Neural cell (in vitro differentiated cells): ENCODE measurements around the gene ZNF70. TPM values are rescaled to one million over a fixed set of nuclear protein-coding genes. Genes with fewer than 3 reads are reported as not detected.

Experiments
- H2AFZ ChIP-seq: fragments of 200-600, 300-800 bp; sonication (generic), shearing (Covaris generic); 2 replicates; pipeline ENCODE4 v1.6.0; 2014; ENCODE audit warnings: low read depth, mild to moderate bottlenecking, antibody characterized with exemption, low read length, moderate library complexity
- H3F3A ChIP-seq: fragments of 200-600 bp; shearing (Covaris generic); 2 replicates; pipeline ENCODE4 v1.6.1; 2016; ENCODE audit warnings: mild to moderate bottlenecking, moderate library complexity, mixed read lengths, antibody characterized with exemption, low read length; ENCODE audit not compliant: insufficient read depth, poor library complexity, severe bottlenecking
- H3K27ac ChIP-seq: fragments of 200-600, 300-800 bp; sonication (generic), shearing (Covaris generic); 2 replicates; pipeline ENCODE4 v1.5.1; 2014; ENCODE audit warnings: mild to moderate bottlenecking, low read length, moderate library complexity
- H3K27me3 ChIP-seq: fragments of 300-800, 200-600 bp; sonication (generic), shearing (Covaris generic); 2 replicates; pipeline ENCODE4 v1.6.0; 2014; ENCODE audit warnings: mild to moderate bottlenecking, low read depth, low read length, moderate library complexity; ENCODE audit not compliant: insufficient read depth
- H3K36me3 ChIP-seq: fragments of 300-800, 200-600 bp; sonication (generic), shearing (Covaris generic); 2 replicates; pipeline ENCODE4 v1.5.1; 2014; ENCODE audit warnings: mild to moderate bottlenecking, antibody characterized with exemption, low read length, moderate library complexity; ENCODE audit not compliant: insufficient read depth
- H3K4me2 ChIP-seq: fragments of 300-800, 200-600 bp; sonication (generic), shearing (Covaris generic); 2 replicates; pipeline ENCODE4 v1.6.0; 2014; ENCODE audit warnings: mild to moderate bottlenecking, low read length
- H3K4me3 ChIP-seq: fragments of 300-800, 200-600 bp; sonication (generic), shearing (Covaris generic); 2 replicates; pipeline ENCODE4 v1.5.1; 2014; ENCODE audit warnings: mild to moderate bottlenecking, low read length, moderate library complexity
- H3K79me2 ChIP-seq: fragments of 200-600 bp; shearing (Covaris generic); replicated peaks from 2 replicates; pipeline ENCODE4 v1.6.0; 2014; ENCODE audit warnings: mild to moderate bottlenecking, low read length, moderate library complexity; ENCODE audit not compliant: insufficient read depth
- H3K9ac ChIP-seq: fragments of 300-800, 200-600 bp; sonication (generic), shearing (Covaris generic); 2 replicates; pipeline ENCODE4 v1.6.1; 2016; ENCODE audit warnings: mild to moderate bottlenecking, low read length, mixed read lengths
- H3K9me2 ChIP-seq: fragments of 200-600 bp; shearing (Covaris generic); 2 replicates; pipeline ENCODE4 v1.6.1; 2016; ENCODE audit warnings: mild to moderate bottlenecking, low read length, mixed read lengths; ENCODE audit not compliant: insufficient read depth
- H3K9me3 ChIP-seq: fragments of 200-600, 300-800 bp; sonication (generic), shearing (Covaris generic); 2 replicates; pipeline ENCODE4 v1.6.1; 2016; ENCODE audit warnings: mild to moderate bottlenecking, mixed run types, low read length, moderate library complexity, mixed read lengths
- H4K20me1 ChIP-seq: fragments of 200-600 bp; shearing (Covaris generic); 2 replicates; pipeline ENCODE4 v1.6.1; 2016; ENCODE audit warnings: mild to moderate bottlenecking, mixed run types; ENCODE audit not compliant: insufficient read depth
- EP300 ChIP-seq: fragments of 450-650 bp; conservative IDR thresholded peaks from 2 replicates; pipeline ENCODE4 v1.6.1; 2014; ENCODE audit warnings: antibody characterized with exemption, mild to moderate bottlenecking, moderate library complexity; ENCODE audit not compliant: poor library complexity, severe bottlenecking
- EZH2 ChIP-seq: fragments of 200-600, 300-800 bp; shearing (Covaris generic), sonication (generic); IDR thresholded peaks from 2 replicates; pipeline ENCODE4 v1.6.1; 2014; ENCODE audit warnings: antibody characterized with exemption, low read length, borderline replicate concordance, mild to moderate bottlenecking; ENCODE audit not compliant: insufficient read depth, poor library complexity, severe bottlenecking
- MXI1 ChIP-seq: fragments of 450-650 bp; conservative IDR thresholded peaks from 2 replicates; pipeline ENCODE4 v1.6.1; 2014; ENCODE audit warnings: antibody characterized with exemption, mild to moderate bottlenecking; ENCODE audit not compliant: poor library complexity, severe bottlenecking
- POLR2AphosphoS5 ChIP-seq: IDR thresholded peaks from 2 replicates; pipeline ENCODE4 v1.6.1; 2012
- RAD21 ChIP-seq: fragments of 450-650 bp; conservative IDR thresholded peaks from 2 replicates; pipeline ENCODE4 v1.6.1; 2014; ENCODE audit warnings: antibody characterized with exemption, mild to moderate bottlenecking, moderate library complexity
- SMC3 ChIP-seq: fragments of 450-650 bp; conservative IDR thresholded peaks from 2 replicates; pipeline ENCODE4 v1.6.1; 2014; ENCODE audit warnings: antibody characterized with exemption, mild to moderate bottlenecking, moderate library complexity; ENCODE audit not compliant: poor library complexity
- TAF1 ChIP-seq: IDR thresholded peaks from 2 replicates; pipeline ENCODE4 v1.6.1; 2012; ENCODE audit warnings: low read depth
- polyA plus RNA-seq: library from polyadenylated mRNA; depleted of rRNA; stranded (reverse); fragments of >200 nt; gene quantifications from 2 replicates; pipeline ENCODE4 v1.2.3, GENCODE V29; 2014
- TF ChIP-seq, protein P1 (sequence below): fragments of 450-650 bp; IDR thresholded peaks from 2 replicates; pipeline ENCODE4 v1.5.1; 2014; ENCODE audit warnings: antibody characterized with exemption, mild to moderate bottlenecking, moderate library complexity; ENCODE audit not compliant: poor library complexity, severe bottlenecking
- TF ChIP-seq, protein P2 (sequence below): IDR thresholded peaks from 2 replicates; pipeline ENCODE4 v1.6.1; 2012; ENCODE audit warnings: borderline replicate concordance

Gene ZNF70
- polyA plus RNA-seq, 1 donor from 2014 or later, result 1.3 TPM

DNA sequence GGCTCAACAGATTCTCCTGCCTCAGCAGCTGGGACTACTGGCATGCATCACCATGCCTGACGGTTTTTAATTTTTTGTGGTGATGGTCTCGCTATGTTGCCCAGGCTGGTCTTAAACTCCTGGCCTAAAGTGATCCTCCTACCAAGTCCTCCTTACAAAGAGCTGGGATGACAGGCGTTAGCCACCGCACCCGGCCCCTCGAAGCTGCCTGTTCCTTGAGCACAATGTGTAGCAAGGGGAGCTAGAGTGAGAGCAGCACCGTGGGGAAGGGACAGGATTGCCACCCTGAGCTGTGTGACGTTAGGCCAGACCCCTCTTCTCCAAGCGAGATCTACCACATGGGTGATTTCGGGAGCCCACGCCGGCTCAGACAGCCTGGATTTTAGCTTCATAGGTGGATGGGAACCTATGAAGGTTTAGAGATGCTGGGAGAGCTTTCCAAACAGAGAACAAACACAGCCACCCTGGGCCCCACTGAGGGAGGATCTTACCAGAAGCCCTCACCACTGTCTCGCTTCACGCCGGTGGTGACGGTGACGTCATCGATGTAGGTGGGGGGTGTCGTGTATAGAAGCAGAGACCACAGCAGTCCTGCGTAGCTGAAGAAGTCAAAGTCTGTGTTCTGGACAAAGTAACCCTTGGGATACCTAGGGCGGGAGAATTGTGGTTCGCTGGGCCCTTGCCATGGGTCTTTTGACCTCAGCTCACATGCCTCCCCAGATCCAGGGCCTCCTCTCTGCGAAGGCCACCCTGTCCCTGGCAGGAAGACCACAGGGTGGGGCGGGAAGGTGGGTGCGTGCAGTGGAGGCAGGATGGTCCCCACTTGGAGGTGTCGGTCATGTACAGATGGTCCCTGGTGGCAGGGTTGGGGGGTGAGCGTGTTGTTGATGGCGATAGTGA lies 37.0 kb downstream of the ZNF70 start:
- Histone ChIP-seq H3K9me3 (no peaks in the 10 kb centered on the region), H2AFZ (no peak overlapping the region), H3K9me2 (no peaks in the 10 kb centered on the region), H3F3A (no peaks in the 10 kb centered on the region), H3K9ac (no peak overlapping the region), H3K27ac (no peak overlapping the region), H4K20me1 (no peaks in the 10 kb centered on the region), H3K4me2 (no peak overlapping the region), H3K4me3 (no peak overlapping the region), H3K36me3 (peaks cover 4% of the 10 kb centered on the region), H3K27me3 (no peaks in the 10 kb centered on the region), H3K79me2 (peaks cover 9% of the 10 kb centered on the region)
- TF ChIP-seq RAD21 (no peak), TAF1 (no peak), EP300 (no peak), EZH2 (no peak)

DNA sequence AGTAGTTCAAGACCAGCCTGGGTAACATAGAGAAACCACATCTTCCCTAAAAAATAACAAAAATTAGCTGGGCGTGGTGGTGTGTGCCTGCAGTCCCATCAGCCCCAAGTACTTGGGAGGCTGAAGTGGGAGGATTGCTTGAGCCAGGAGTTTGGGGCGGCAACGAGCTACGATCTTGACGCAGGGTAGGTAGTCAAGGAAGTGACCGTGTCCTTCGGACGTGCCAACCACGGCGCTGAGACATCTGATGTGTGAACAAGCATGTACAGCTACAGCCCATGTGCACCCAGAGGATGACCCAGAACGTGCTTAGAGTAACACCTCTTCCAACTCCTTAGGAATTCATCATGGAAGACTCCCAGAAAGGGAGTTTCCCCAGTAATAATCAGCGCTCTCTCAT lies 38.7 kb downstream of the ZNF70 start:
- Histone ChIP-seq H2AFZ (no peak overlapping the region), H3K27me3 (no peaks in the 10 kb centered on the region), H3K79me2 (peaks cover 9% of the 10 kb centered on the region), H3F3A (no peaks in the 10 kb centered on the region), H3K9ac (no peak overlapping the region), H3K4me2 (no peak overlapping the region), H3K27ac (no peak overlapping the region), H3K36me3 (peaks cover 6% of the 10 kb centered on the region), H3K4me3 (no peak overlapping the region), H3K9me2 (no peaks in the 10 kb centered on the region), H4K20me1 (no peaks in the 10 kb centered on the region), H3K9me3 (no peaks in the 10 kb centered on the region)
- no peak for TF ChIP-seq SMC3
- TF ChIP-seq, protein P1, sequence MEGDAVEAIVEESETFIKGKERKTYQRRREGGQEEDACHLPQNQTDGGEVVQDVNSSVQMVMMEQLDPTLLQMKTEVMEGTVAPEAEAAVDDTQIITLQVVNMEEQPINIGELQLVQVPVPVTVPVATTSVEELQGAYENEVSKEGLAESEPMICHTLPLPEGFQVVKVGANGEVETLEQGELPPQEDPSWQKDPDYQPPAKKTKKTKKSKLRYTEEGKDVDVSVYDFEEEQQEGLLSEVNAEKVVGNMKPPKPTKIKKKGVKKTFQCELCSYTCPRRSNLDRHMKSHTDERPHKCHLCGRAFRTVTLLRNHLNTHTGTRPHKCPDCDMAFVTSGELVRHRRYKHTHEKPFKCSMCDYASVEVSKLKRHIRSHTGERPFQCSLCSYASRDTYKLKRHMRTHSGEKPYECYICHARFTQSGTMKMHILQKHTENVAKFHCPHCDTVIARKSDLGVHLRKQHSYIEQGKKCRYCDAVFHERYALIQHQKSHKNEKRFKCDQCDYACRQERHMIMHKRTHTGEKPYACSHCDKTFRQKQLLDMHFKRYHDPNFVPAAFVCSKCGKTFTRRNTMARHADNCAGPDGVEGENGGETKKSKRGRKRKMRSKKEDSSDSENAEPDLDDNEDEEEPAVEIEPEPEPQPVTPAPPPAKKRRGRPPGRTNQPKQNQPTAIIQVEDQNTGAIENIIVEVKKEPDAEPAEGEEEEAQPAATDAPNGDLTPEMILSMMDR, result no peak
- no peak for TF ChIP-seq TAF1
- TF ChIP-seq POLR2AphosphoS5, result no peak
- TF ChIP-seq, protein P2, sequence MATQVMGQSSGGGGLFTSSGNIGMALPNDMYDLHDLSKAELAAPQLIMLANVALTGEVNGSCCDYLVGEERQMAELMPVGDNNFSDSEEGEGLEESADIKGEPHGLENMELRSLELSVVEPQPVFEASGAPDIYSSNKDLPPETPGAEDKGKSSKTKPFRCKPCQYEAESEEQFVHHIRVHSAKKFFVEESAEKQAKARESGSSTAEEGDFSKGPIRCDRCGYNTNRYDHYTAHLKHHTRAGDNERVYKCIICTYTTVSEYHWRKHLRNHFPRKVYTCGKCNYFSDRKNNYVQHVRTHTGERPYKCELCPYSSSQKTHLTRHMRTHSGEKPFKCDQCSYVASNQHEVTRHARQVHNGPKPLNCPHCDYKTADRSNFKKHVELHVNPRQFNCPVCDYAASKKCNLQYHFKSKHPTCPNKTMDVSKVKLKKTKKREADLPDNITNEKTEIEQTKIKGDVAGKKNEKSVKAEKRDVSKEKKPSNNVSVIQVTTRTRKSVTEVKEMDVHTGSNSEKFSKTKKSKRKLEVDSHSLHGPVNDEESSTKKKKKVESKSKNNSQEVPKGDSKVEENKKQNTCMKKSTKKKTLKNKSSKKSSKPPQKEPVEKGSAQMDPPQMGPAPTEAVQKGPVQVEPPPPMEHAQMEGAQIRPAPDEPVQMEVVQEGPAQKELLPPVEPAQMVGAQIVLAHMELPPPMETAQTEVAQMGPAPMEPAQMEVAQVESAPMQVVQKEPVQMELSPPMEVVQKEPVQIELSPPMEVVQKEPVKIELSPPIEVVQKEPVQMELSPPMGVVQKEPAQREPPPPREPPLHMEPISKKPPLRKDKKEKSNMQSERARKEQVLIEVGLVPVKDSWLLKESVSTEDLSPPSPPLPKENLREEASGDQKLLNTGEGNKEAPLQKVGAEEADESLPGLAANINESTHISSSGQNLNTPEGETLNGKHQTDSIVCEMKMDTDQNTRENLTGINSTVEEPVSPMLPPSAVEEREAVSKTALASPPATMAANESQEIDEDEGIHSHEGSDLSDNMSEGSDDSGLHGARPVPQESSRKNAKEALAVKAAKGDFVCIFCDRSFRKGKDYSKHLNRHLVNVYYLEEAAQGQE, result no peak
- TF ChIP-seq EZH2, result no peak
- TF ChIP-seq RAD21, result no peak
- TF ChIP-seq MXI1, result no peak
- TF ChIP-seq EP300, result no peak
